ENCODE measurements around the gene NUP42. TPM values are rescaled to one million over a fixed set of nuclear protein-coding genes. Genes with fewer than 3 reads are reported as not detected.

The NUP42 gene
- total and polyA plus RNA-seq, 2 of the 13 experiments (the other 11 are each of a cell fraction or from before 2014, with no cell fraction given): 32.0 to 51.5 TPM

GRCh38 chr7:23184709-23185359, 3.0 kb downstream of the NUP42 start (continued):
- 0 out of 2 replicates have a peak, but pooled peaks have one; percentile 20 for TF ChIP-seq ARID5B (CRISPR knock-in tag; IDR thresholded peaks at IDR 0.05)
- no peak for TF ChIP-seq RFXAP (CRISPR knock-in tag; IDR thresholded peaks at IDR 0.05; ENCODE audit: borderline replicate concordance)
- TF ChIP-seq GZF1 (CRISPR knock-in tag; IDR thresholded peaks at IDR 0.05): no peak
- TF ChIP-seq HOXA3 (CRISPR knock-in tag; IDR thresholded peaks at IDR 0.05): no peak
- no peak for TF ChIP-seq EEA1 (CRISPR knock-in tag; IDR thresholded peaks at IDR 0.05; ENCODE audit: borderline replicate concordance)
- TF ChIP-seq HNRNPLL (IDR thresholded peaks at IDR 0.05; ENCODE audit: low read depth, low read length, poor library complexity, severe bottlenecking): no peak
- TF ChIP-seq ATF6 (CRISPR knock-in tag; conservative IDR thresholded peaks at IDR 0.05): no peak
- TF ChIP-seq ZNF878 (CRISPR knock-in tag; IDR thresholded peaks at IDR 0.05): no peak
- no peak for TF ChIP-seq REST (IDR thresholded peaks at IDR 0.05; ENCODE audit: borderline replicate concordance in 1 of 2, low read depth in 1 of 2, low read length in 2 of 2)
- TF ChIP-seq JUN (CRISPR knock-in tag; IDR thresholded peaks at IDR 0.05): no peak
- TF ChIP-seq AHR (CRISPR knock-in tag; IDR thresholded peaks at IDR 0.05): no peak
- TF ChIP-seq SP2 (CRISPR knock-in tag; IDR thresholded peaks at IDR 0.05): no peak
- TF ChIP-seq NFYB (CRISPR knock-in tag; IDR thresholded peaks at IDR 0.05): no peak
- 0 out of 2 replicates have a peak, but pooled peaks have one; percentile 22 for TF ChIP-seq IRF2 (CRISPR knock-in tag; IDR thresholded peaks at IDR 0.05)
- TF ChIP-seq ELF3 (CRISPR knock-in tag; IDR thresholded peaks at IDR 0.05): peak; percentile 27; the same call in 1 of the 2 replicates
- no peak for TF ChIP-seq CEBPB (IDR thresholded peaks at IDR 0.05; ENCODE audit: borderline replicate concordance, low read depth, low read length)
- TF ChIP-seq RFX5 (IDR thresholded peaks at IDR 0.05; ENCODE audit: low read depth, low read length): no peak
- TF ChIP-seq ZNF530 (CRISPR knock-in tag; IDR thresholded peaks at IDR 0.05; ENCODE audit: low read depth): no peak
- TF ChIP-seq KAT8 (CRISPR knock-in tag; IDR thresholded peaks at IDR 0.05): no peak
- no peak for TF ChIP-seq DDIT3 (CRISPR knock-in tag; IDR thresholded peaks at IDR 0.05)
- no peak for TF ChIP-seq ZNF652 (CRISPR knock-in tag; IDR thresholded peaks at IDR 0.05; ENCODE audit: borderline replicate concordance, low read depth)

Measured in HepG2 (cell line).